H9 (cell line): ENCODE data around the gene RNF41. TPM values are rescaled to one million over a fixed set of nuclear protein-coding genes. Genes with fewer than 3 reads are reported as not detected.
A peak's percentile ranks its signal among the peaks of the same experiment; 100 is the strongest.

Experiments used
- DNase-seq: peaks from one replicate; pipeline ENCODE4 v3.0.0-alpha.2; 2017
- H2AFZ ChIP-seq: one replicate; pipeline ENCODE4 v1.6.1; 2013; ENCODE audit warnings: mild to moderate bottlenecking, low read length, control low read depth, moderate library complexity
- H2AK5ac ChIP-seq: 2 replicates; pipeline ENCODE4 v1.6.1; 2013; ENCODE audit warnings: low read length, control low read depth, mixed read lengths; ENCODE audit not compliant: insufficient read length
- H2BK120ac ChIP-seq: one replicate; pipeline ENCODE4 v1.6.1; 2013; ENCODE audit warnings: low read depth, mild to moderate bottlenecking, low read length, control low read depth, inconsistent platforms; ENCODE audit not compliant: poor library complexity, severe bottlenecking
- H2BK12ac ChIP-seq: 2 replicates; pipeline ENCODE4 v1.6.1; 2013; ENCODE audit warnings: low read length, control low read depth, mixed read lengths, low read depth; ENCODE audit not compliant: insufficient read length
- H2BK15ac ChIP-seq: 2 replicates; pipeline ENCODE4 v1.6.1; 2013; ENCODE audit warnings: low read depth, low read length, control low read depth
- H2BK20ac ChIP-seq: one replicate; pipeline ENCODE4 v1.6.1; 2013; ENCODE audit warnings: low read depth, mild to moderate bottlenecking, low read length, control low read depth, inconsistent platforms; ENCODE audit not compliant: poor library complexity, severe bottlenecking
- H2BK5ac ChIP-seq: 2 replicates; pipeline ENCODE4 v1.6.1; 2013; ENCODE audit warnings: low read length, control low read depth, mixed read lengths; ENCODE audit not compliant: insufficient read length
- H3K14ac ChIP-seq: 2 replicates; pipeline ENCODE4 v1.6.1; 2013; ENCODE audit warnings: low read length, control low read depth; ENCODE audit not compliant: insufficient read depth
- H3K18ac ChIP-seq: 2 replicates; pipeline ENCODE4 v1.6.1; 2013; ENCODE audit warnings: low read depth, mild to moderate bottlenecking, mixed read lengths, low read length, control low read depth; ENCODE audit not compliant: insufficient read length
- H3K23ac ChIP-seq: 2 replicates; pipeline ENCODE4 v1.6.1; 2013; ENCODE audit warnings: low read length, control low read depth, mixed read lengths, low read depth; ENCODE audit not compliant: insufficient read length
- H3K23me2 ChIP-seq: 2 replicates; pipeline ENCODE4 v1.6.1; 2013; ENCODE audit warnings: low read depth, mild to moderate bottlenecking, mixed read lengths, low read length, control low read depth; ENCODE audit not compliant: insufficient read length, poor library complexity, severe bottlenecking
- H3K27ac ChIP-seq: 2 replicates; pipeline ENCODE4 v1.5.1; 2013; ENCODE audit warnings: low read length, control low read depth, mixed read lengths, low read depth; ENCODE audit not compliant: insufficient read length
- H3K27me3 ChIP-seq: 2 replicates; pipeline ENCODE4 v1.6.1; 2013; ENCODE audit warnings: low read length, control low read depth, inconsistent platforms; ENCODE audit not compliant: insufficient read depth
- H3K4ac ChIP-seq: 2 replicates; pipeline ENCODE4 v1.6.1; 2013; ENCODE audit warnings: low read depth, mild to moderate bottlenecking, control low read depth, inconsistent platforms, low read length, moderate library complexity
- H3K4me1 ChIP-seq: 2 replicates; pipeline ENCODE4 v1.6.1; 2013; ENCODE audit warnings: low read length, control low read depth, inconsistent platforms; ENCODE audit not compliant: insufficient read depth
- H3K4me2 ChIP-seq: 2 replicates; pipeline ENCODE4 v1.6.1; 2013; ENCODE audit warnings: low read length, control low read depth, mixed read lengths; ENCODE audit not compliant: insufficient read length, insufficient read depth
- H3K56ac ChIP-seq: 2 replicates; pipeline ENCODE4 v1.6.1; 2013; ENCODE audit warnings: low read depth, mild to moderate bottlenecking, mixed read lengths, low read length, control low read depth; ENCODE audit not compliant: insufficient read length
- H3K79me1 ChIP-seq: 2 replicates; pipeline ENCODE4 v1.6.1; 2013; ENCODE audit warnings: low read depth, mild to moderate bottlenecking, moderate library complexity, low read length, control low read depth, inconsistent platforms; ENCODE audit not compliant: insufficient read depth, poor library complexity, severe bottlenecking
- H3K79me2 ChIP-seq: 2 replicates; pipeline ENCODE4 v1.6.1; 2013; ENCODE audit warnings: low read length, control low read depth, inconsistent platforms; ENCODE audit not compliant: insufficient read depth
- H3K9ac ChIP-seq: 2 replicates; pipeline ENCODE4 v1.6.1; 2013; ENCODE audit warnings: low read length, control low read depth, mixed read lengths; ENCODE audit not compliant: insufficient read length; ENCODE audit errors: extremely low read depth
- H3K9me3 ChIP-seq: one replicate; pipeline ENCODE4 v1.6.1; 2013; ENCODE audit warnings: low read depth, low read length, inconsistent platforms; ENCODE audit not compliant: control insufficient read depth
- H3T11ph ChIP-seq: one replicate; pipeline ENCODE4 v1.6.1; 2013; ENCODE audit warnings: mild to moderate bottlenecking, low read length, control low read depth, inconsistent platforms
- H4K20me1 ChIP-seq: one replicate; pipeline ENCODE4 v1.6.1; 2013; ENCODE audit not compliant: control insufficient read depth, insufficient read length, insufficient read depth
- H4K5ac ChIP-seq: 2 replicates; pipeline ENCODE4 v1.6.1; 2013; ENCODE audit warnings: low read depth, mild to moderate bottlenecking, mixed read lengths, low read length, control low read depth; ENCODE audit not compliant: insufficient read length
- H4K8ac ChIP-seq: replicated peaks from 2 replicates; pipeline ENCODE4 v1.6.1; 2013; ENCODE audit warnings: low read length, control low read depth, mixed read lengths, low read depth; ENCODE audit not compliant: insufficient read length
- H4K91ac ChIP-seq: 2 replicates; pipeline ENCODE4 v1.6.1; 2013; ENCODE audit warnings: low read depth, mild to moderate bottlenecking, moderate library complexity, mixed read lengths, low read length, control low read depth; ENCODE audit not compliant: insufficient read length
- H3K27ac Mint-ChIP-seq, 3 experiments: 2 replicates in 2 of 3; 3 replicates in 1 of 3; pipeline ENCODE4 v1.8.0; 2020 to 2021; ENCODE audit warnings: mixed read lengths in 3 of 3, mild to moderate bottlenecking in 1 of 3, moderate library complexity in 1 of 3
- H3K27me3 Mint-ChIP-seq: 2 replicates; pipeline ENCODE4 v1.8.0; 2021; ENCODE audit warnings: low read depth, mild to moderate bottlenecking, moderate library complexity, mixed read lengths
- H3K36me3 Mint-ChIP-seq, 3 experiments: 2 replicates in 2 of 3; 3 replicates in 1 of 3; pipeline ENCODE4 v1.8.0; 2020 to 2021; ENCODE audit warnings: low read depth in 3 of 3, mixed read lengths in 3 of 3; ENCODE audit not compliant: insufficient read depth in 1 of 3
- H3K4me1 Mint-ChIP-seq, 2 experiments: 2 replicates each; pipeline ENCODE4 v1.8.0; 2020; ENCODE audit warnings: mixed read lengths in 2 of 2
- H3K4me3 Mint-ChIP-seq, 2 experiments: 2 replicates in 1 of 2; 3 replicates in 1 of 2; pipeline ENCODE4 v1.8.0; 2020 to 2021; ENCODE audit warnings: mild to moderate bottlenecking in 2 of 2, mixed read lengths in 2 of 2, moderate library complexity in 1 of 2
- H3K9me3 Mint-ChIP-seq, 2 experiments: 2 replicates in 1 of 2; 3 replicates in 1 of 2; pipeline ENCODE4 v1.8.0; 2020; ENCODE audit warnings: mild to moderate bottlenecking in 2 of 2, mixed read lengths in 2 of 2, moderate library complexity in 1 of 2
- CTCF ChIP-seq: fragments of 200-600 bp; sonication (generic); conservative IDR thresholded peaks from 3 replicates; pipeline ENCODE4 v1.8.0; 2021; ENCODE audit warnings: antibody characterized with exemption, mild to moderate bottlenecking
- WGBS: extraction: QIAGEN DNeasy Blood & Tissue Kit; methylation state at CpG from one replicate; pipeline ENCODE4 v1.1.7; 2013; ENCODE audit warnings: missing lambda C conversion rate, low lambda C conversion rate, mixed read lengths; ENCODE audit not compliant: insufficient read length; ENCODE audit errors: extremely low coverage; 5-methylcytosine and 5-hydroxymethylcytosine counted together
- total RNA-seq: library from RNA; stranded (reverse); gene quantifications from 2 replicates; pipeline ENCODE4 v1.2.1, GENCODE V29; 2021

RNF41 gene
- total RNA-seq, 1 experiment from 2014 or later = 60.8 TPM

- Mint-ChIP-seq H3K27ac (peak overlapping the region; percentile 90 to 95 (median 94); a peak in 6 of 7 replicates), H3K4me1 (peaks cover 26 to 35% of the 10 kb centered on the region in 2 experiments), H3K36me3 (peaks cover 18 to 27% (median 24%) of the 10 kb centered on the region in 3 experiments; a peak in 6 of 7 replicates), H3K27me3 (no peaks in the 10 kb centered on the region; the same call in 1 of the 2 replicates), H3K9me3 (no peaks in the 10 kb centered on the region; a peak in 1 of 5 replicates), H3K4me3 (peak overlapping the region; percentile 90 to 95)
- WGBS = no CpG with 5 or more reads among the region's 8 CpGs
- H4K91ac ChIP-seq = no peak overlapping the region
- H3K23ac ChIP-seq = no peak overlapping the region
- no peak for DNase-seq
- no peak overlapping the region for H2BK120ac ChIP-seq
- H3K79me2 ChIP-seq = no peaks in the 10 kb centered on the region; the same call in 1 of the 2 replicates
- H2AFZ ChIP-seq = no peak overlapping the region
- no peak overlapping the region for H2AK5ac ChIP-seq
- H4K20me1 ChIP-seq = no peaks in the 10 kb centered on the region
- H2BK5ac ChIP-seq = no peak overlapping the region
- H2BK20ac ChIP-seq = no peak overlapping the region
- no peak overlapping the region for H3K56ac ChIP-seq
- no peak overlapping the region for H4K8ac ChIP-seq
- no peak overlapping the region for H3K4ac ChIP-seq
- H3K4me1 ChIP-seq = 0 out of 2 replicates have a peak, but pooled peaks cover 2% of the 10 kb centered on the region
- H3T11ph ChIP-seq = no peak overlapping the region
- peak overlapping the region; percentile 40; the same call in 1 of the 2 replicates for H3K14ac ChIP-seq
- H2BK12ac ChIP-seq = no peak overlapping the region
- no peaks in the 10 kb centered on the region for H3K9me3 ChIP-seq
- no peak overlapping the region for H2BK15ac ChIP-seq
- no peak overlapping the region for H3K18ac ChIP-seq
- H4K5ac ChIP-seq = no peak overlapping the region
- H3K79me1 ChIP-seq = no peaks in the 10 kb centered on the region
- no peak overlapping the region for H3K27ac ChIP-seq
- H3K9ac ChIP-seq = peak overlapping the region; percentile 82
- peaks cover 16% of the 10 kb centered on the region for H3K23me2 ChIP-seq
- H3K4me2 ChIP-seq = peak overlapping the region; percentile 83
- H3K27me3 ChIP-seq = no peaks in the 10 kb centered on the region
- TF ChIP-seq CTCF = no peak
Measured at GRCh38 chr12:56152756-56153677, 68.7 kb downstream of the RNF41 start.

Other genes starting within 250 kb of the RNF41 start
- gene RAB5B, start 247.8 kb downstream of the RNF41 start, total RNA-seq = 48.4 and 50.6 TPM in 2 replicates
- gene SUOX, start 224.6 kb downstream of the RNF41 start, total RNA-seq = 21.0 and 21.5 TPM in 2 replicates
- gene IKZF4, start 200.9 kb downstream of the RNF41 start, total RNA-seq = 13.0 and 13.9 TPM in 2 replicates
- 51.9 and 53.5 TPM in 2 replicates for gene RPS26, start 180.0 kb downstream of the RNF41 start, total RNA-seq
- 51.2 and 56.5 TPM in 2 replicates for gene ERBB3, start 141.8 kb downstream of the RNF41 start, total RNA-seq
- gene PA2G4, start 117.4 kb downstream of the RNF41 start, total RNA-seq = 248 TPM in 2 replicates
- gene RPL41, start 105.3 kb downstream of the RNF41 start, total RNA-seq = 4,637 and 4,685 TPM in 2 replicates
- 8.9 and 9.4 TPM in 2 replicates for gene ZC3H10, start 103.7 kb downstream of the RNF41 start, total RNA-seq
- gene ESYT1, start 93.7 kb downstream of the RNF41 start, total RNA-seq = 111 and 112 TPM in 2 replicates
- 165 and 168 TPM in 2 replicates for gene MYL6B, start 69.3 kb downstream of the RNF41 start, total RNA-seq
- 1,181 and 1,197 TPM in 2 replicates for gene MYL6, start 63.6 kb downstream of the RNF41 start, total RNA-seq
- 85.0 and 86.9 TPM in 2 replicates for gene SMARCC2, start 32.4 kb downstream of the RNF41 start, total RNA-seq
- 48.7 and 49.0 TPM in 2 replicates for gene NABP2, start 2.4 kb upstream of the RNF41 start, total RNA-seq
- gene SLC39A5, start 8.1 kb upstream of the RNF41 start, total RNA-seq = 0.15 TPM in 1 of 2 replicates, not detected in the other
- gene ANKRD52, start 36.5 kb upstream of the RNF41 start, total RNA-seq = 33.4 and 34.6 TPM in 2 replicates
- 24.8 and 26.1 TPM in 2 replicates for gene COQ10A, start 45.0 kb upstream of the RNF41 start, total RNA-seq
- 250 and 253 TPM in 2 replicates for gene CS, start 78.4 kb upstream of the RNF41 start, total RNA-seq
- gene CNPY2, start 94.1 kb upstream of the RNF41 start, total RNA-seq = 203 and 221 TPM in 2 replicates
- 35.4 and 40.8 TPM in 2 replicates for gene PAN2, start 112.1 kb upstream of the RNF41 start, total RNA-seq
- 1.5 and 2.0 TPM in 2 replicates for gene IL23A, start 117.0 kb upstream of the RNF41 start, total RNA-seq
- gene STAT2, start 138.2 kb upstream of the RNF41 start, total RNA-seq = 47.8 and 49.9 TPM in 2 replicates
- gene APOF, start 140.9 kb upstream of the RNF41 start, total RNA-seq = not detected in 2 replicates
- 64.9 and 68.0 TPM in 2 replicates for gene TIMELESS, start 227.5 kb upstream of the RNF41 start, total RNA-seq
- 0.17 TPM in 1 of 2 replicates, not detected in the other for gene MIP, start 232.7 kb upstream of the RNF41 start, total RNA-seq
- 4.2 and 4.9 TPM in 2 replicates for gene SPRYD4, start 246.7 kb upstream of the RNF41 start, total RNA-seq